ENCODE results near the gene VWC2L. TPM values are rescaled to one million over a fixed set of nuclear protein-coding genes. Genes with fewer than 3 reads are reported as not detected.

VWC2L gene
- total RNA-seq, 1 donor from 2014 or later = not detected

- H3K27me3 Mint-ChIP-seq (ENCODE audit: low read depth) = no peaks in the 10 kb centered on the region
- DNase-seq (ENCODE audit: low spot score) = no peak
- H3K4me3 Mint-ChIP-seq (ENCODE audit: unreplicated experiment) = no peak overlapping the region
- H3K36me3 Mint-ChIP-seq (ENCODE audit: low read depth) = peaks cover 2% of the 10 kb centered on the region
- peaks cover 9% of the 10 kb centered on the region for H3K9me3 Mint-ChIP-seq (ENCODE audit: low read depth)
- TF ChIP-seq CTCF (IDR thresholded peaks at IDR 0.05) = no peak
- H3K4me1 Mint-ChIP-seq (ENCODE audit: low read depth) = no peaks in the 10 kb centered on the region
- no peak overlapping the region for H3K27ac Mint-ChIP-seq (ENCODE audit: unreplicated experiment)
Measured at GRCh38 chr2:214489702-214490101, 78.8 kb downstream of the VWC2L start.

GRCh38 chr2:214492152-214492551, 81.3 kb downstream of the VWC2L start:
- no peak for TF ChIP-seq CTCF (IDR thresholded peaks at IDR 0.05)
- Mint-ChIP-seq H3K4me1 (ENCODE audit: low read depth) (peaks cover 1% of the 10 kb centered on the region), H3K27ac (ENCODE audit: unreplicated experiment) (no peak overlapping the region), H3K9me3 (ENCODE audit: low read depth) (peaks cover 9% of the 10 kb centered on the region), H3K27me3 (ENCODE audit: low read depth) (no peaks in the 10 kb centered on the region), H3K4me3 (ENCODE audit: unreplicated experiment) (no peak overlapping the region), H3K36me3 (ENCODE audit: low read depth) (peaks cover 2% of the 10 kb centered on the region)
- no peak for DNase-seq (ENCODE audit: low spot score)

GRCh38 chr2:214492608-214493007, 81.8 kb downstream of the VWC2L start:
- Mint-ChIP-seq H3K4me1 (ENCODE audit: low read depth) (peaks cover 6% of the 10 kb centered on the region), H3K9me3 (ENCODE audit: low read depth) (peaks cover 9% of the 10 kb centered on the region), H3K36me3 (ENCODE audit: low read depth) (peaks cover 2% of the 10 kb centered on the region), H3K4me3 (ENCODE audit: unreplicated experiment) (no peak overlapping the region), H3K27ac (ENCODE audit: unreplicated experiment) (no peak overlapping the region), H3K27me3 (ENCODE audit: low read depth) (no peaks in the 10 kb centered on the region)
- no peak for DNase-seq (ENCODE audit: low spot score)
- TF ChIP-seq CTCF (IDR thresholded peaks at IDR 0.05) = no peak

- Mint-ChIP-seq H3K4me3 (ENCODE audit: unreplicated experiment) (no peak overlapping the region), H3K36me3 (ENCODE audit: low read depth) (no peaks in the 10 kb centered on the region), H3K27ac (ENCODE audit: unreplicated experiment) (no peak overlapping the region), H3K4me1 (ENCODE audit: low read depth) (peaks cover 6% of the 10 kb centered on the region), H3K9me3 (ENCODE audit: low read depth) (peaks cover 2% of the 10 kb centered on the region), H3K27me3 (ENCODE audit: low read depth) (no peaks in the 10 kb centered on the region)
- no peak for DNase-seq (ENCODE audit: low spot score)
- no peak for TF ChIP-seq CTCF (IDR thresholded peaks at IDR 0.05)
Measured at GRCh38 chr2:214497489-214497888, 86.6 kb downstream of the VWC2L start.

GRCh38 chr2:214503568-214503967, 92.7 kb downstream of the VWC2L start:
- no peaks in the 10 kb centered on the region for H3K27me3 Mint-ChIP-seq (ENCODE audit: low read depth)
- TF ChIP-seq CTCF (IDR thresholded peaks at IDR 0.05) = no peak
- no peak for DNase-seq (ENCODE audit: low spot score)
- no peaks in the 10 kb centered on the region for H3K36me3 Mint-ChIP-seq (ENCODE audit: low read depth)
- no peak overlapping the region for H3K4me3 Mint-ChIP-seq (ENCODE audit: unreplicated experiment)
- peaks cover 9% of the 10 kb centered on the region for H3K4me1 Mint-ChIP-seq (ENCODE audit: low read depth)
- H3K9me3 Mint-ChIP-seq (ENCODE audit: low read depth) = no peaks in the 10 kb centered on the region
- no peak overlapping the region for H3K27ac Mint-ChIP-seq (ENCODE audit: unreplicated experiment)
